ENCODE measurements around the gene CHD9.
"Not testable (repeated sequence)": the region's sequence is repeated elsewhere in the genome, so short reads cannot be mapped to it uniquely, and the experiment has no call there.

The CHD9 gene

DNA sequence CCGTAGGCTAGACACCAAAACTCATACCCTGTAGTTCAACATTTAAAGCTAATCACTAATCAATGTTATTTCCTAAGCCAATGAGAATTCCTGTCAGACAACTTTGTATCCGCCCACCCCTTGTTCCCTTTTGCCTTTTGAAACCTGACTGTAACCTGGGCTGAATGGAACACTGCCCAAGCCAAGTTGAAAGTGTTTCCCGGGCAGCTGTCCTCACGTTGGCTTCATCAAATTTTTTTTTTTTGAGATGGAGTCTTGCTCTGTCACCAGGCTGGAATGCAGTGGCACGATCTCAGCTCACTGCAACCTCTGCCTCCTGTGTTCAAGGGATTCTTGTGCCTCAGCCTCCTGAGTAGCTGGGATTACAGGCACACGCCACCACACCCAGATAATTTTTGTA lies 18.1 kb upstream of the CHD9 start:
- H3K4me3 ChIP-seq; DNase-seq (ENCODE audit: low spot score in 2 of 2); H3K36me3 ChIP-seq (replicated peaks); H3K9me3 ChIP-seq; in situ Hi-C loops (cut with MboI; ENCODE audit: low sequenced_read_pairs); H3K27me3 ChIP-seq (ENCODE audit: low read depth); H3K4me1 ChIP-seq: not testable (repeated sequence)

DNA sequence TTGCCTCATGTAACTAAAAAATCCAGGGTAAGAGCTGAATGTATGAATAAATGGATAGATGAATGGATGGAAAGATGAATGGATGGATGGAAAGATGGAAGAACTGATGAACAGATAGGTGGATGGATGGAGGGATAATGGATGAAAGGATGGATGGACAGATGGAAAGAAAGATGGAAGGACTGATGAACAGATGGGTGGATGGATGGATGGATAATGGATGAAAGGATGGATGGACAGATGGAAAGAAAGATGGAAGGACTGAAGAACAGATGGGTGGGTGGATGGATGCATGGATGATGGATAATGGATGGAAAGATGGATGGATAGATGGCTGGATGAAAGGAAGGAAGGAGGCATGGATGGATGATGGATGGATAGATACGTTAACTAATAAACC lies 14.0 kb upstream of the CHD9 start:
- no peaks in the 10 kb centered on the region for H3K9me3 ChIP-seq
- DNase-seq (ENCODE audit: low spot score in 2 of 2), result no peak
- peaks cover 18% of the 10 kb centered on the region for H3K27me3 ChIP-seq (ENCODE audit: low read depth)
- H3K4me3 ChIP-seq, result no peak overlapping the region
- in situ Hi-C loops (cut with MboI; ENCODE audit: low sequenced_read_pairs), result no loop called here
- H3K4me1 ChIP-seq, result no peaks in the 10 kb centered on the region; the same call in 1 of the 2 replicates
- H3K36me3 ChIP-seq (replicated peaks), result no peaks in the 10 kb centered on the region

DNA sequence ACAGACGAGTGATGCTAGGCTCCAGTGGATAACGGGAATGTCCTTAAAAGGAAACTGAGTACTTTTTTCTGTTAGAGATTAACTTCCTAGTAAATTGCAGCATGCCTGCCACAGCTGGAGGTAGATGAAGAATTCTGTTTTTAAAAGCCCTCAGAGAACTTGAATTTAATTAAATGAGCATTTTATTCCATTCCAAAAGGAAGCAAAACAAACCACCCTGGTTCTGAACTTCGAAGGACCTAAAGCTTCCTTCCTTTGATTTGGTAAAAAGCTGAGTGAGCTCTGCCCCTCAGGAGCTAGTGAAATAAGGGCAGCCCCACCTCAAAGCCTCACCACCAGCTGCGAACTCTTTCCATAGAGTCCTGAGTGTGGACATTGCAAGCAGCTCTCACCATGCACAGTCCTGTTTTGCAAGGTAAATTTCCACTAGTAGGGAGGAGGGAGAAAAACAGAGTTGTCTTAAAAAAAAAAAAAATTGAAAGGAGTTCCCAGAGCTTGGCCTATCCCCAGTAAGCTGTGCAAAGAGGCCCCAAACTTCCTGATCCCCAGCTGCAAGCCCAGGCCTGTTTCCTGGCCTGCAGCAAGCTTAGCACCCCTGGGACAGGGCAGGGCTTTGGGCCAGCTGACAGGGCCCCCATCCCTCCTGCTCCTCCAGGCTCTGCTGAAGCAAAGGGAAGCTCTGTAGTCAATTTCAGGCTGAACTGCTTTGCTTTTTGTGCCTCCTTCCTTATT lies 13.3 kb upstream of the CHD9 start:
- no peak for DNase-seq (ENCODE audit: low spot score in 2 of 2)
- Histone ChIP-seq H3K27me3 (ENCODE audit: low read depth) (peaks cover 18% of the 10 kb centered on the region), H3K36me3 (replicated peaks) (no peaks in the 10 kb centered on the region), H3K4me3 (no peak overlapping the region), H3K4me1 (no peaks in the 10 kb centered on the region; the same call in 1 of the 2 replicates), H3K9me3 (no peaks in the 10 kb centered on the region)
- in situ Hi-C loops (cut with MboI; ENCODE audit: low sequenced_read_pairs), result no loop called here

DNA sequence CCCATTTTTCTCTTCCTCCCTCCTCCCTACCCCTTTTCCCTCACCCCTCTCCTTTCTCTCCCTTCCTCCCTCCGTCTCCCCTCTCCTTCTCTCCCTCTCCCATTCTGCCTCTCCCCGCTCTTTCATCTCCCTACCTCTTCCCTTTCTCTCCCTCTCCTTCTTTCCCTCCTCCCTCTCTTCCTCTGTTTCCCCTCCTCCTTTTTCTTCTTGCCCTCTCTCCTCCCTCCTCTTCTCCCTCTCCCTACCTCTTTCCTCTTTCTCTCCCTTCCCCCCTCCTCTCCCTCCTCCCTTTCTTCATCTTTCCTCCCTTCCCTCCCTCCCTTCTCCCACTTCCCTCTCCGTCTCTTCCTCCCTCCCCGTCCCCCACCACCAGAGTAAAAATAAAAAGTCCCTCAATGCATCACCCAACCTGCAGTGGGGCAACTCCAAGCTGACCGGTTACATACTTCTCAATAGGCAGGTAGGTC lies 12.5 kb upstream of the CHD9 start:
- in situ Hi-C loops (cut with MboI; ENCODE audit: low sequenced_read_pairs), result no loop called here
- Histone ChIP-seq H3K36me3 (replicated peaks) (no peaks in the 10 kb centered on the region), H3K27me3 (ENCODE audit: low read depth) (peaks cover 18% of the 10 kb centered on the region), H3K4me1 (no peaks in the 10 kb centered on the region; the same call in 1 of the 2 replicates), H3K4me3 (no peak overlapping the region), H3K9me3 (no peaks in the 10 kb centered on the region)
- no peak for DNase-seq (ENCODE audit: low spot score in 2 of 2)

DNA sequence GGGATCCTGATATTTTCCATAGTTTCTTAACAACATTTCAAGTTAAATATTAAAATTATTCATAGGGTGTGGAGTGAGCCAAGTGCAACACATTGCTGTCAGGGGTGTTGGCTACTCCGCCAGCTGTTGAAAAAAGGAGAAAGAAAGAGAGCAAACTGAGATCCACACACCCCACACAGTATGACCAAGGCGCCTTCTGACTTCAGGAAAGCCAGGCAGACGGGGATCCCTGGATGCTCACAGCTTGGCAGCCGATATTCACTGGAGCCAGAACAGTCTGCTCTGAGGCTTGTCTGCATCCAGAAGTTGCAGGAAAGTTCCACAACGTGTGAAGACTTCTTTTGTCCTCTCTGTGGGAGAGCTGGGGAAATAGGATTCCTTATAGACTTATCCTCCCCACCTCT lies 11.4 kb upstream of the CHD9 start:
- in situ Hi-C loops (cut with MboI; ENCODE audit: low sequenced_read_pairs), result no loop called here
- Histone ChIP-seq H3K4me3 (no peak overlapping the region), H3K27me3 (ENCODE audit: low read depth) (peaks cover 18% of the 10 kb centered on the region), H3K36me3 (replicated peaks) (no peaks in the 10 kb centered on the region), H3K9me3 (no peaks in the 10 kb centered on the region), H3K4me1 (no peaks in the 10 kb centered on the region; the same call in 1 of the 2 replicates)
- no peak for DNase-seq (ENCODE audit: low spot score in 2 of 2)

DNA sequence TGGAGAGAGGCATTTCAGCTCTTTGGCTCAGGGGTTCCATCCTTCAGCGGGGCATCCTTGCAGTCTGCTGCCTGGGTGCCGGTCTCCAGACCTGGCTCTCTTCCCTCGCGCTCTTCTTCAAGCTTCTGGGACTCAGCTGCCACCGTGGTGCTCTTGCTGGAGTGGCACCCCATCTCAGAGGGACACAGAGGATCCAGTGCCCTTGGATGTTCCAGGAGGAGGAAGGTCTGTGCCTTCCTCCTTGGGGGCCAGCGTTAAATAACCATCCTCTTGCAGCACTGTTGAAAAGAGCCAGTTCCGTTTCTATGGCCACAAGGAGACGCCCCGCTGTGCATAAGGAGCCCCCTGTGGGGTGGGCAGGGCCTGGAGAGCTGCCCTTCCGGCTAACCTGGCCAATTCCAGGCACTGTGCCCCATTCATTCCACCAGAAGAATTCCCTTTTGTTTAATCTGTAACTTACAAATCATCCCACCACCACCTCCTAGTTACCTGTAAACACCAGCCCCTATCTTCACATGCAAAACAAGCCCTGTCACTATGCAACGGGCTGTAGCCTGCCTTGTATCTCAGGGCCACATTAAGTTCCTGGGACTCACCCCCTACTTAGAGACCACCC lies 10.7 kb upstream of the CHD9 start:
- in situ Hi-C loops (cut with MboI; ENCODE audit: low sequenced_read_pairs), result no loop called here
- H3K27me3 ChIP-seq (ENCODE audit: low read depth), result peaks cover 18% of the 10 kb centered on the region
- H3K4me3 ChIP-seq, result no peak overlapping the region
- no peaks in the 10 kb centered on the region for H3K36me3 ChIP-seq (replicated peaks)
- no peaks in the 10 kb centered on the region for H3K9me3 ChIP-seq
- DNase-seq (ENCODE audit: low spot score in 2 of 2), result no peak
- H3K4me1 ChIP-seq, result no peaks in the 10 kb centered on the region; the same call in 1 of the 2 replicates

DNA sequence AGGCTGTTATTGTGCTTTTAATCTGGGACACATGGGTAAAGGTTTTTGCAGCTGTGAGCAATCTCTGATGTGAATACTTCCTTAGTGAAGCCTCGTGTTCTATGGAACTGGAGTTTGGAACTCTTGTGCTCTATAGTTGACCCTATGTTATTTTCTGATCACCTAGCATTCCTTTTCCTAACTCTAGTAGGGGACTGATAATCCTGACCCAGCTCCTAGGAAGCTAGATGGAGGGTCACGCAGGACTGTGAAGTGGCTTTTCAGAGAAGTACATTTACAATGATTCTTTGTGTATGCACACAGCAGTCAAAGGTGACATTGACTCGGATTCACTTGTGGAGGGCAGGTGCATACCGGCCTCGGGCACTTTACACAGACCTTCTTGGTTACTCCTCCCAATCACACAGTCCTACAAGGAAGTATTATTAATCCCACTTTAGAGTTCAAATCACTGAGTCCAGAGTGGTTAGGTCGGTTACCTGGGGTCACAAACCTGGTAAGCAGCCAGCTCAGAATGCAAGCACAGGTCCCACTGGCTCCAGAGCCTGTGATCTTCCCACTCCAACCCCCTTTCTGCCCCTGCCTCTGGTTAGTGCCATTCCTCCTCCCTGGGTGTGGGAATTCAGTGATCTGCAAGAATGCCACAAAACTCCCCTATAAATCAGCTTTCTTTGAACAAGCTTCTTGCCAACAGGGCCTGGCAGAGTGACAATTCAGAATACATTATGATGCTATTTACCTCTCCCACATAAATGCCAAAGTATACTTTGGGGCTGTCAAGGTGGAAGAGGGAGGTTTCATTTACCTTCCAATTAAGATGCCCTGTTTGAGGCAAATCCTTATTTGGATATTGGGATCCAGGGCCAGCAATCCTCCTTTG lies 9.2 kb upstream of the CHD9 start:
- Histone ChIP-seq H3K4me3 (no peak overlapping the region), H3K4me1 (no peaks in the 10 kb centered on the region; the same call in 1 of the 2 replicates), H3K36me3 (replicated peaks) (no peaks in the 10 kb centered on the region), H3K27me3 (ENCODE audit: low read depth) (peaks cover 18% of the 10 kb centered on the region), H3K9me3 (no peaks in the 10 kb centered on the region)
- in situ Hi-C loops (cut with MboI; ENCODE audit: low sequenced_read_pairs), result no loop called here
- no peak for DNase-seq (ENCODE audit: low spot score in 2 of 2)

DNA sequence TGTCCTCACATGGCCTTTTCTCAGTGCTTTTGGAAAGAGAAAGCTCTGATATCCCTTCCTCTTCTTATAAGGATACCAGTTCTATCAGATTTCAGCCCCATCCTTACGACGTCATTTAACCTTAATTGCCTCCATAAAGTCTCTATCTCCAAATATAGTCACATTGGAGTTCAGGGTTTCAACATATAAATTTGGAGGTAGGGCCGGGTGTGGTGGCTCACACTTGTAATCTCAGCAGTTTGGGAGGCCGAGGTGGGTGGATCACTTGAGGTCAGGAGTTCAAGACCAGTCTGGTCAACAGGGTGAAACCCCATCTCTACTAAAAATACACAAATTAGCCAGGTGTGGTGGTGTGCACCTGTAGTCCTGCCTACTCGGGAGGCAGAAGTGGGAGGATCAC lies 7.3 kb upstream of the CHD9 start:
- H3K9me3 ChIP-seq; H3K4me3 ChIP-seq; H3K36me3 ChIP-seq (replicated peaks); H3K4me1 ChIP-seq; in situ Hi-C loops (cut with MboI; ENCODE audit: low sequenced_read_pairs); DNase-seq (ENCODE audit: low spot score in 2 of 2): not testable (repeated sequence)
- peaks cover 18% of the 10 kb centered on the region for H3K27me3 ChIP-seq (ENCODE audit: low read depth)

DNA sequence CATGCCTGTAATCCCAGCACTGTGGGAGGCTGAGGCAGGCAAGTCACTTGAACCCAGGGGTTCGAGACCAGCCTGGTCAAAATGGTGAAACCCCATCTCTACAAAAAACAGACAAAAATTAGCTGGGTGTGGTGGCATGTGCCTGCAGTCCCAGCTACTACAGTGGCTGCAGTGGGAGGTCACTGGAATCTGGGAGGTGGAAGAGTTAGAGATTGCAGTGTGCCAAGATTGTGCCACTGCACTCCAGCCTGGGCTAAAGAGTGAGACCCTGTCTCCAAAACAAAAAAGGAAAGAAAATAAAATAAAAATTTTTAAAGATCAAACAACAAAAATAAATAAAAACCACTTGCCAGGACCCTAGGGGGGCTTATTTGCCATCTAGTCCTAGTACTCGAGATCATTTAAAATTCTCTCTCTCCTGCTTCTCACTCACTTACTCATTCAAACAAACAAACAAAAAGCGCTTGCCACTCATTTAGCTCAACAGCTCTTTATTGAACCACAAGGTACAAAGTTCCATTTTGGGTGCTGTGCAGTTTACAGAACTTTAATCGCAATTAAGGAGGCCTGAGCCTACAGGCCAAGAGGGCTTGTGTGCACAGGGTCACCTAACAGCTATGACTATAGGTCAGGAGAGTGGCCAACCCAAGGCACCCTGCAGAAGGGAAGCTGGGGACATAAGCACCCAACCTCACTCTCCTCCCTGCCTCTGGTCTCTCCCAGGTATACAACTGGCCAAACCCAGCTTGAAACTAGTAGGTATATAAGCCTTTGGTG lies 6.5 kb upstream of the CHD9 start:
- in situ Hi-C loops (cut with MboI; ENCODE audit: low sequenced_read_pairs), result no loop called here
- no peaks in the 10 kb centered on the region for H3K4me1 ChIP-seq
- no peak for DNase-seq (ENCODE audit: low spot score in 2 of 2)
- H3K9me3 ChIP-seq, result no peaks in the 10 kb centered on the region
- no peak overlapping the region for H3K4me3 ChIP-seq
- H3K36me3 ChIP-seq (replicated peaks), result no peaks in the 10 kb centered on the region
- peaks cover 11% of the 10 kb centered on the region for H3K27me3 ChIP-seq (ENCODE audit: low read depth)

DNA sequence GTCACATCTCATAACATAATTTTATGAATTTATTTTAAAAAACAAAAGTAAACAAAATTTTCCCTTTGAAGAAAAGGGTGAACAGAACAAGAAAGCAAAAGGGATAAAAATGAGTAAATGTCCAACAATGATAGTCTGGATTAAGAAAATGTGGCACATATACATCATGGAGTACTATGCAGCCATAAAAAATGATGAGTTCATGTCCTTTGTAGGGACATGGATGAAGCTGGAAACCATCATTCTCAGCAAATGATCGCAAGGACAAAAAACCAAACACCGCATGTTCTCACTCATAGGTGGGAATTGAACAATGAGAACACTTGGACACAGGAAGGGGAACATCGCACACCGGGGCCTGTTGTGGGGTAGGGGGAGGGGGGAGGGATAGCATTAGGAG lies 3.5 kb upstream of the CHD9 start:
- not testable (repeated sequence) for H3K27me3 ChIP-seq (ENCODE audit: low read depth); DNase-seq (ENCODE audit: low spot score in 2 of 2); H3K4me3 ChIP-seq; H3K36me3 ChIP-seq (replicated peaks); H3K9me3 ChIP-seq
- in situ Hi-C loops (cut with MboI; ENCODE audit: low sequenced_read_pairs), result loop anchor here (25.0 kb wide), 1 partner anchor 161 kb away; no protein-coding TSS in a partner anchor
- peaks cover 12% of the 10 kb centered on the region for H3K4me1 ChIP-seq

DNA sequence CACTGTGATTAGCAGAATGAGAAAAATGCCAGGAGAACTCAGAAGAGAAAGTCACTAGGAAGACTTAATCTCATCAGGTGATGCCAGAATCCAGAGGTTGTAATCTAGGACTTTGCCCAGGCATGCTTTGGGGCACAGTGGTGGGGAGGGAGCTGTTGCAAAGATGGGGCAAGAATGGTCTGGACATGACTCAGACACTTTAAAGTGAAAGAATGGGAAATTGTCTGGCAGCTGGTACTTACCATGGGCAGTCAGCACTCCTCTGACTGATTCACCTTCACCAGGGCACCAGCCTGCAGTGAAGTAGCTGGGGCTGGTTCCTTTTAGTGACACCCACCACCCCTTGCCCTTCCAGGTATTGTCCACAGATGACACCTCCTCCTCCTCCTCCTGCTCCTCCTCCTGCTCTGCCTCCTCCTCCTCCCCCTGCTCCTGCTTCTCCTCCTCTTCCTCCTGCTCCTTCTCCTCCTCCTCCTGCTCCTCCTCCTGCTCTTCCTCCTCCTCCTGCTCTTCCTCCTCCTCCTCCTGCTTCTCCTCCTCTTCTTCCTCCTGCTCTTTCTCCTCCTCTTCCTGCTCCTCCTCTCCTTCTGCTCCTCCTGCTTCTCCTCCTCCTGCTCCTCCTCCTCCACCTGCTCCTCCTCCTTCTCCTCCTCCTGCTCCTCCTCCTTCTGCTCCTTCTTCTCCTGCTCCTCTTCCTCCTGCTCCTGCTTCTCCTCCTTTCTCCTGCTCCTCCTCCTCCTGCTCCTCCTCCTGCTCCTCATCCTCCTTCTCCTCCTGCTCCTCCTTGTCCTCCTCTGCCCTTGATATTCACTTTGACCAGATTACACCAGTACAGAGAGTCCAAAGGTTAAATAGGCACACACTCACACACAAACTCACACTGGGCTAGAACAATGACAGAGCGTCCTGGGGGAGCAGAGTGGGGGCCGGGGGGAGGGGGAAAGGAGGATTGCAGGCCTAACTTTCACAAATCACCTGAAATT lies 2.0 kb upstream of the CHD9 start, which contains the start of gene CHD9NB:
Gene CHD9NB (minus strand): TSS at position 379 of the 983 bp plus-strand sequence. CDS start 8,739 bp downstream, outside the sequence.
- no peaks in the 10 kb centered on the region for H3K9me3 ChIP-seq
- in situ Hi-C loops (cut with MboI; ENCODE audit: low sequenced_read_pairs), result loop anchor here (25.0 kb wide), 1 partner anchor 159 kb away; no protein-coding TSS in a partner anchor
- H3K4me1 ChIP-seq, result peaks cover 13% of the 10 kb centered on the region
- no peak within 1 kb of the TSS for H3K4me3 ChIP-seq
- DNase-seq (ENCODE audit: low spot score in 2 of 2), result no peak
- no peaks in the 10 kb centered on the region for H3K36me3 ChIP-seq (replicated peaks)
- no peaks in the 10 kb centered on the region for H3K27me3 ChIP-seq (ENCODE audit: low read depth)

DNA sequence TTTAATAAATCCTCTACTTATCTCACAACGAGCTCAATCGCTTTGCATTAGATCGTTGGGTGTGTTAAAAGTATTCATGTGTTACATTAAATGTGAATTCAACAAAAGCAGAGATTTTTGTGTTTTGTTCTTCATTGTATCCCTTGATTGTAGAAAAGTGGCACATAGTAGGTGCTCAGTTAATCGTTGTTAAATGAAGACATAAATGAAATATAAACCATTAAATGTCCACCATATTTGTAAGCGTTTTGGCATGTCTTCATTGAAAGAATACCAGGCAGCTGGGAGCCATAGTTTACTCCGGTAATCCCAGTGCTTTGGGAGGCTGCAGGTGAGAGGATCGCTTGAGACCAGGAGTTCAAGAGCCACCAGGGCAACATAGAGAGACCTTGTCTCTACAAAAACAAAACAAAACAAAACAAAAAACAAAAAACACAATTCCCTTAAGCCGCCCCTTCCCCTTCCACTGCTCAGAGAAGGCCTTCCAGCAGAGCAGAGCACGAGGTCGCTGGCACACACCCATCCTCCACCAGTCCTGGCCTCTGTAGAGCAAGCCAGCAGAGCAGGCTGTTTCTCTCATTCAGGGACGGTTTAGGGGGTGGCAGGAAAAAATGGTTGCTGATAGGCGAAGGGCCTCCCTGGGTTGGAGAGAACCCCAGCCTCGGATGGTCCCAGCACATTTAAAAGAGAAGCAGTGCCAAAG lies 673 bp upstream of the CHD9 start:
- Histone ChIP-seq H3K9me3 (no peaks in the 10 kb centered on the region), H3K36me3 (replicated peaks) (no peaks in the 10 kb centered on the region), H3K27me3 (ENCODE audit: low read depth) (no peaks in the 10 kb centered on the region), H3K4me1 (peaks cover 13% of the 10 kb centered on the region), H3K4me3 (peak overlapping the region; percentile 75)
- no peak for DNase-seq (ENCODE audit: low spot score in 2 of 2)
- in situ Hi-C loops (cut with MboI; ENCODE audit: low sequenced_read_pairs), result loop anchor here (25.0 kb wide), 1 partner anchor 158 kb away; no protein-coding TSS in a partner anchor

Measured in HAP-1 (cell line).